GM18868 (cell line): ENCODE data around the gene PDZRN3.

Source experiments
- ATAC-seq: cut with Tn5 transposase; IDR thresholded peaks from one replicate; pipeline ENCODE4 v1.9.1; 2021; ENCODE audit warnings: mild to moderate bottlenecking, moderate library complexity; ENCODE audit not compliant: unreplicated experiment

Gene PDZRN3

GRCh38 chr3:73498764-73499622 lies 125.7 kb downstream of the PDZRN3 start:
- ATAC-seq = no peak

DNA sequence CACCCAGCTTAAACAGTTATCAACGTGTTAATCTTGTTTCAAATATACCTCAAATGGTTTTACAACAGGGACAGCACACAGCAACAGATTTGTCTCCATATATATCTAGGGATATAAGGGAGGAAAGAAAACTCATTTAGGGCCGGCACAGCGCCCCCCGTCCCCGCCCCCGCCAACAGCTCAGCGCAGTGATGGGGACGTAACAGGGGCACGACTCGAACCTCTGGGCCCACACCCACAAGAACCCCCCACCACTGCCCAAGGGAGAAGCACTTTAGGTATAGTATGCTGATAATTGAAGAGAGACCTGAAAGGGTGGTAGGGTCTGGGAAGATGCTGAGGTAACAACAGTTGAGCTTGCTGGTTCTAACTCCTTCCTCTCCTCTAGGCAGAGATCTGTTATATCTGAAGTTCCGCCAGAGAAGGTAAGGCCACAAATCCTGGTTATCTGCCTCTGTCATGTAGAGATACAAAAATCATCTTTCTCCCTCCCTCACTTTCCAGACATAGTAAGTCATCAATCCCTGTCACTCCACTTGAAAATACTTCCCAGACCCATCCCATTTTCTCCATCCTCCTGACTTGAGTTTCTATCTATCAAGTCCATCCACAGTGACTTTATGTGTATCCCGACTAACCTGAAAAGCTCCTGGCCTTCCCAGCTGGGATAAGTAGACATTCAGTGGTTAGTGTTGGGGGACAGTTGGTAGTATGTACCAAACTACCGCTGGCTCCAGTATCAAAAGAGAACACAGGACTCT lies 126.9 kb downstream of the PDZRN3 start:
- ATAC-seq = no peak

DNA sequence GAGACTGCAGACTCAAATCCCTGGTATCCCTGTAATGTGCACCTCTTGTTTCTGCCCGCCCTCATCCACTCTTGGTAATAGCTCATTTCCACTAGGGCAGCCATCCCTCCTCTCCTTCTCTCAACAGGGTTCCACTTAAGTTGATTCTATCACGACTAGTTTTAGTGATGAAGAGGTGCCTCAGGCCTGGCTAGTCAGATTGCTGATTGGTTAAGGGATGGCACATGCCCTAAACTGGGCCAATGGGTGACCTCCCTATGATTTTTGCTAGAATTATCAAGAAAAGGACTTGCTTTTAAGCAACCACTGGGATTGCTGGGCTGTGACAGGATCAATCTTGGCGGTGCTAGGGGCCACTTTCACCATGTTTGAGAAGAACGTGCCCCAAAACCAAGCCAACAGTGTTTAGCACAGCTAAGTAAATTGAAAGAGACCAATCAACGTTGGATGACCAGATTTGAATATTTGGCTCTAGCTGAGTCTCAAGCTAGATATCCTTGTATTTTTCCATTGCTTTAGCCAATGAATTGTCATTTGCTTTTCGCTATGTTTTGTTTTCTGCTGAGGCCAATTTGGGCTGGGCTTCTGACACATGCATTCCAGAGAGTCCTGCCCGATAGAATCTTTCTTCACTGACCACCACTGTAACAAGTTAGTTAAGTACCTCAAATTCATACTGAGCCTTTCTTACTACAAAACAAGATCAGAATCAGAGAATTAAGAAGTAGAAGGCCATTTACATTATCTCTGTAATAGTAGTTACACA lies 131.0 kb downstream of the PDZRN3 start:
- ATAC-seq = no peak

DNA sequence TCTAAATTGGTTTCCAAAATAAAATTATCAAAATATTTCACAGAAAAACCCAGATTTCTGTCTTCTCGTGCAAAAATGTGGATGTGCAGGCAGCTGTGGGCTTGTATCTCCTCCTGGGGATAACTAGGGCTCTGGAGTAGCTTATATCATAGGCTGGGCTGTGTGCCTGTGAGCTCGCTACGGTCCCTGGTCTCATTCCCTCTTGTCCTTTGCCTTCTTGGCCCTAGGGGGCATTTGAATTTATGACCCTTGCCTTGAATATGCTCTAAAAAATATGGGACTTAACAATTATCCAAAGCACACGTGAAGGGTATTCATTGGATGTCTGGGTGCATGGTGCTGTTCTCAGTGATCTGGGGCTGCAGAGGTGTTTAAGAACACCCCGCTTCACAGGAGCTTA lies 132.6 kb downstream of the PDZRN3 start:
- no peak for ATAC-seq

- no peak for ATAC-seq
Observed at GRCh38 chr3:73491287-73491662, 133.5 kb downstream of the PDZRN3 start.

GRCh38 chr3:73490453-73491286 lies 134.1 kb downstream of the PDZRN3 start:
- ATAC-seq = no peak

GRCh38 chr3:73485877-73486330 lies 138.8 kb downstream of the PDZRN3 start:
- no peak for ATAC-seq

DNA sequence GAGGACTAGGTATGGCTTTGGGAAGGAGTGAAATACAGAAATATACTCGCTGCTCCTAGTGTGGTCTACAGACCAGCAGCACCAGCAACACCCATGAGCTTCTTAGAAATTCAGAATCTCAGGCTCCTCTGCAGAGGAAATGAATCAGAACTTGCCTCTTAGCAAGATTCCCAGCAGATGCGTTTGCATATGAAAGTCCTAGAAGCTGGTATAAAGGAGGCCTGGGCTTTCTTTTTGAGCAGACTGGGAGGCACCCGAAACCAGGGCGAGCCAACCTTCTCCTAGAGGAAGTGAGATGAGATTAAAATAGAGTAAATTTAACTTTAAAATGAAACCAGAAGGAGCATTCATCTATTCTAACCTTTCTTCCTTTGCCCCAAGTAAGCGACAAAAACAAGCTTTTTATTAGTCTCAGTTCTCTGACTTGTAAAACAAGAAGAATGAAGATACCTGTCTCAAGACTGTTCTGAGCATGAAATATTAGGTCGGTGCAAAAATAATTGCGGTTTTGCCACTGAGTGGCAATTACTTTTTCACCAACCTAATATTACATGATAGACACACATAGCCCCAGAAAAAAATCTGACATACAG lies 140.0 kb downstream of the PDZRN3 start:
- ATAC-seq = peak; percentile 89

DNA sequence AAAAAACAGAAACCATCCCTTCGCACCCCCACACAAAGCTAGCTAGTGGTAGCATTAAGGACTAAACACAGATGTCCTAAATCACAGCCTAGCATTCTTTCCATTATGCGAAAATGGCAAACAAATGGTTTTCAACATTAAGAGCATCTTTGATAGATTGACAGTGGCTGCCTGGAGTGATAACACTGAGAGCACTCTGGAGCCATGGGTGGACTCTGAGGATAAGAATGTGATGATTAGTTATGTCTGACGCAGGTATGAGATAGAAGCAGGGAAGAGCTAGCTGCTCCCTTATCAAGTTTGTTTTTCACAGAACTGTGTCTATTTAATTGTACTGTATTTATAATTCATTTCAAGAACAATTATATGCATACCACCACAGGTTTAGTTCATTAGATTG lies 142.9 kb downstream of the PDZRN3 start:
- no peak for ATAC-seq

DNA sequence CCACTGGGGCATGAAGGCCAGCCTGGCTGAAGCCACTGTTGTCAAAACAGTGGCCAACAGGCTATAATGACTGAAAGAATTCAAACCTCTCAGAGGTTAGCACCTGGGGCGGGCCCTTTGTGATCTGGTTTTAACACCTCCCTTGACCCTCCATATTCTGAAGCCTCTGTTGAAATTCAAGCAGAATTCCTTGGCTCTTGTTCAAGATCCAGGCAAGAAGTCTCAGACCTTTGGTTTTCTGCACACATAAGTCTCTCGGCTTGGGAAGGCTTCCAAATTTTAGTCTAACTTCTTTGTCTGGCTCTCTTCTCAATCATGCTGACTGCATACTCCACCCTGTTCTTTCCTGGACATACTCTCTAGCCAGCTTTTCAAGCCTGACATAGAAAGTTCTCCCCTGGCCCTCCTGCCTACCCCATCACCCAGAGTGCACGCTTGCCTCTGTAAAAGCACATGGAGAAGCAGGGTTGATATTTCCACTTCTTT lies 144.5 kb downstream of the PDZRN3 start:
- no peak for ATAC-seq

- ATAC-seq = no peak
Observed at GRCh38 chr3:73479325-73479724, 145.4 kb downstream of the PDZRN3 start.

GRCh38 chr3:73478858-73479257 lies 145.9 kb downstream of the PDZRN3 start:
- ATAC-seq = no peak

- peak; percentile 40 for ATAC-seq
Observed at GRCh38 chr3:73475717-73476116, 149.0 kb downstream of the PDZRN3 start.

DNA sequence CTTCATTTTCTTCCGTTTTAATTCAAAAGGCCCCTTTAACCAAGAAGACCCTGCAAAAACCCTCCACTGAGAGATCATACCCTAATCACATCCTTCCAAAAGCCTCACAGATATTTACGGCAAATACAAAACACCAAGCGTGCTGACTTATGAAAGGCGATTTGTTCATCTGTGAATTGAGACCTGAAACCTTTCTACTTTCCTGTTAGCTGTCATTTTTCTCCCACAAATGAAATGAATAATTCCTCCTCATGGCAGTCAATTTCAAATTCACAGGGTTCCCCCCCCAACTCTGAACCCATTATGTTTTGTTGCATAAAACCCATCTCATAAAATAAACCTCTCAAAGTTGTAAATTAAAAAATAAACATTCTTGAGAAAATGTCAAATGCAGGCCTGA lies 149.6 kb downstream of the PDZRN3 start:
- peak; percentile 63 for ATAC-seq

DNA sequence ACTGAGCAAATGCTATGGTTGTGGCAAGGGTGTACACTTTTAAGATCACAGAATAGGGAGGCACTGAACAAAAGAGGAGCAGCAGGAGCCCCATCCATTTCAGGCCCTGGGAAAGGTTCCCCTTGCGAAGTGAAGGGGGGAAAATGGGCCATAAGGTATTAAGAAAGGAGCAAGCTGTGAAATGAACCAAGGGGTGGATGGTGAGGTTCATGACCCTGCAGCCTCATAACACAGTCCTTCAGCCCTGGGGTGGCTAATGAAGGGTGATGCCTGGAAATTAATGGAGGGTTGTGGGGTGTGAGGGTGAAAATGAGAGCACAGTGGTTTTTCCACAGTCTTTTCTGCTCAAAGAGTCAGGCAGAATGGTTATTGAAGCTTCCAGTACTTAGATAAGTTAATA lies 150.1 kb downstream of the PDZRN3 start:
- ATAC-seq = no peak

- ATAC-seq = no peak
Observed at GRCh38 chr3:73473898-73474416, 150.8 kb downstream of the PDZRN3 start.

GRCh38 chr3:73473181-73473897 lies 151.4 kb downstream of the PDZRN3 start:
- ATAC-seq = no peak

DNA sequence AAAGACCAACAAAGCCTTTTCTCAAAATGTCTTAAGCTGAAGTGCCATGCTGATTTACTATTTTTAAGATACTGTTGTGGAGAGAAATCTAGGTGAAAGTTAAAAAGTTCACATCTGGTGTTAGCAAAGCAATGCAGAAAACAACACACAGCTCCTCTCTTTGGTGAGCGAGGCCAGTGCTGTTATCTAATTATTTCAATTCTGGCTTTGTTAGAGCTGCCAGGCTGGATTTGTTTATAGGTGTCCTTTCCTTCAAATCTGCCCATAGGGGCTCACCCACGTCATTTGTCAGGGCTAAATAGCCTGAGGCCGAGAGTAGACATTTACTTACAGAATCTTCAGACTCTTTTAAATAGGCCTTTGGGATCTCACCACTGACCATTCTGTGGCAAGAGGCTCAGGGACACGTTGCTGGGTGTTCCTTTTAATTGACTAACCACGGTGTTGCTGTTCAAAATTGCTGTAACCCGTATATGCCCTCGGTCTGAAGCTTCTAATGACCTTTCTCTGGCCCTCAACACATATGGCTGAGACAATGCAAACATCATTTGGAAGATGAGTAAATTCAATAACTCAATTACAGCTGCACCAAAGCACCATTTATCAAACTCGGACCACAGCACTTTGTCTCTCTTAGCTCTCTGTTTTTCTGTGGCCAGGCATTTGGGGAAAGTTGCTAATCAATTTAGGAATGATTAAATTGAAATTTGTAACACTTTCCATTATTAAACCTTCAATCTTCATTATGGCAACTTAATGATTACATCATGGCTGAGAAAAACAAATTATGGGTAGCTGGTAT lies 152.6 kb downstream of the PDZRN3 start:
- no peak for ATAC-seq
